DMS79 treated with DMSO at 0.1 percent for 48 hours (cell line): Measurements from ENCODE around the gene ZDHHC20.
A peak's percentile ranks its signal among the peaks of the same experiment; 100 is the strongest.

Source experiments
- DNase-seq: peaks from one replicate; lab custom pipeline; 2025; lab: John Stamatoyannopoulos, UW

The ZDHHC20 gene

DNA sequence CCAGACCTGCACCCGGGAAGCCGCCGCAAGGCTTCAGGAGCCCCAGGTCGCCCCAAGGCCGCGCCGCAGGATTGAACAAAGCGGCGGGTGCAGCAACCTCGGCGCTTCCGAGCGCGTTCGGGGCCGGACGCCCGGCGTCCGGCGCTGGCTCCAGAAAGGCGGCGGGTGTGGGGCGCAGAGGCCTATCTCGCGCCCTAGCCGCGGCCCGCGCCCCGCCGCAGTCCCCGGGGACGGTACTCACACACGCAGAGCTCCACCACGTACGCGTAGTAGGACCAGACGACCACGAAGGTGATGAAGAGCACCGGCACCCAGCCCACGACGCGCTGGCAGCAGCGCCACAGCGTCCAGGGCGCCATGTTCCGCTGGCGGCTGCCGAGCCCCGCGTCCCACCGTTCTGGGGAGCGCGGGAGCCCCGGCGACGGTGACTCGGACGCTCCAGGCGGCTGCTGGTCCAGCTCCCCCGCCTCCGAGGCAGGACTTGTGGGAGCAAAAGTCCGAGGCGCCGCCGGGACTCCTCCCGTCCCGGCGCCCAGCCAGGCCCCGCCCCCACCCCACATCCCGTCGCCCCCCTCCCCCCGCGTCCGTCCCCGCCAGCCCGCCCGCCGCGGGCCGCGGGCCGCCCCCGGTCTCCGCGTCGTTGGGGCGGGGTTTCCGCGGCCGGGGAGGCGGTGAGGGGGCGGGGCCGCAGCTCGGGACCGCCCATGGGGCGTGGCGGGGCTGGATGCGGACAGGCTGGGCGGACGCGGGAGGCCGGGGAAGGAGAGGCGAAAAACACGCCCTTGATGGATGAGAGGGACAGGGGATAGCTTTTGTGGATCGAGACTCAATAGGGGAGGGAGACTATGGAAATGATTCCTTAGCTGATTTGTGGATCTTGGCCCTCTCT lies at the start of gene ZDHHC20:
TSS of gene ZDHHC20 (minus strand) at position 491 of the 889 bp plus-strand sequence. CDS start at position 359, 132 bp downstream.
- DNase-seq = peak; percentile 14

GRCh38 chr13:21504379-21504778 lies 45.3 kb upstream of the ZDHHC20 start:
- DNase-seq = no peak

DNA sequence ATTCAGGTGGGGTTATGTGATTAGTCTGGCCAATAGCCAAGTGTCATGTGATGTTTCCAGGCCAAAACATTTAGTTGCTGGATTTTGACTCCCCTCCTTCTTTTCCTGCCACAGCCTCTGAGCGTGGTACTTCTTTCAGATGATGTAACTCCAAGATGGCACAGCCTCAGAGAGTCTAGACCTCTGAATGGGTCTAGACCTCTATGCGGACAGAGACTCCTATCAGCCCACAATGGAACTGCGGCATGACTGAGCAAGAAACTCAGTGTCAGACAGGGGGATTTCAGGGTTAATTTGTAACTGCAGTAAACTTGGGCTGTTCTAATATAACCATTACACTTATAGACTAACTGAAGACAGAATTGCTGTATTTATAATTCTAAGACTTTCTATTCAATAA lies 42.6 kb upstream of the ZDHHC20 start:
- no peak for DNase-seq

GRCh38 chr13:21486322-21486721 lies 27.2 kb upstream of the ZDHHC20 start:
- no peak for DNase-seq

- DNase-seq = no peak
Observed at GRCh38 chr13:21483748-21484147, 24.6 kb upstream of the ZDHHC20 start.

DNA sequence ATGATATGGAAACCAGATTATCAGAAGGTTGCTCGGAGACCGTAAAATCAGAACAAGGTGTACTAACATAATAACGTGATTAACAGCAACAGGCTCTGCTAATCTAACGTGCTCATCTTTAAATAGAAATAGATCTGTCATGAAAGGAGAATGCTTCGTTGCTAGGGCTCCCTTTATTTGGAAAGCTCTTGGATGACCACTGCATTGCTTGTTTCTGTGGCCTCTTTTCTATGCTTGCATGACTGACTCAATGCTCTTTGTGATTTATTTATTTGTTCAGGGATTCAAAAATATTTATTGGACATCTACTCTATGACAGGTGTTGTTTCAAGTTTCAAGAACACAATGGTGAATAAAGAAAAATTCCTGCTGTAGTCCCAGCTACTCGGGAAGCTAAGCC lies 22.3 kb upstream of the ZDHHC20 start:
- no peak for DNase-seq

- peak; percentile 15 for DNase-seq
Observed at GRCh38 chr13:21478881-21479808, 20.0 kb upstream of the ZDHHC20 start.

DNA sequence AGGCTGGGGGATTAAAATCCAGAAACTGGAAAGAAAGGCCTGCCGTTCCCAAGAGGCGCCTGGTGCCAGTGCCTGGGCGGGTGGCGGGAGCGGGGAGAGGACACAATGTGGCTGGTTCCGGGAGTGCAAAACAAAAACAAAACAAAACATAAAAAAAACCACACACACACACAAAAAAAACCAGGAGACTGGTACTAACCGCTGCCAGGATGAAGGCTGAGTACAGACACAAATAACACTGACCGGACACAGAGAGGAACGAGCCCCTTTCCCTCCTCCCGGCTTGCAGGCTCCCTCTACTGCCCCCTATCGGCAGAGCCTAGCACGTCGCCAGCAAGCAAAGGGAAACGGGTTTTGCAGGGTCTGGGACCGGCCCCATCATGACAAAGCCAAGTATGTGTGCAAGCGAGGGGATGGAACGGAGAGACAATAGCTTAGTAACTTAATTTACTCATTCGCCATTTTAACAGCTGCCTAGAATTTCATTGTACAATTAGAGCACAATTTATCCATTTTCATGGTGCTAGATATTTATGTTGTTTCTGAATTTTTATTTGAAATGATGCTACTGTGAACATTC lies 17.9 kb upstream of the ZDHHC20 start:
- DNase-seq = peak; percentile 26

GRCh38 chr13:21475115-21475514 lies 16.0 kb upstream of the ZDHHC20 start:
- DNase-seq = no peak

- DNase-seq = no peak
Observed at GRCh38 chr13:21470785-21471184, 11.7 kb upstream of the ZDHHC20 start.

DNA sequence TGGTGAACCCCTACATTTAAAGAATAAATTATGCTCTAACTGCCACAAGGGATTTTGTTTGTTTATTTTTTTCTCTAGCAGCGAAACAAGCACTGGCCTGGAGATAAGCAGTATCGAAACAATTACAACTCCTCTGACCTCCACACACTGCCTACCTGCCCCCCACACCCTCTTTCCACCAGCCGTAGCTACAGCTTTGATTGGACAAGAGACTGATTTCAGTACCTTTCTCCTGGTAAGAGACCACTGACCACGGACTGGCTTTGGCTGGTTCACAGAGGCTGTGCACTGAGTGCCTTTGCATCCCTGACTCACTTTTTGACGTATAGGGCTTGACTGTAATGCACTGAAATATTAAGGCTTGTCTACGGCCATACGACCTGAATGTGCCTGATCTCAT lies 7.4 kb upstream of the ZDHHC20 start:
- DNase-seq = no peak

DNA sequence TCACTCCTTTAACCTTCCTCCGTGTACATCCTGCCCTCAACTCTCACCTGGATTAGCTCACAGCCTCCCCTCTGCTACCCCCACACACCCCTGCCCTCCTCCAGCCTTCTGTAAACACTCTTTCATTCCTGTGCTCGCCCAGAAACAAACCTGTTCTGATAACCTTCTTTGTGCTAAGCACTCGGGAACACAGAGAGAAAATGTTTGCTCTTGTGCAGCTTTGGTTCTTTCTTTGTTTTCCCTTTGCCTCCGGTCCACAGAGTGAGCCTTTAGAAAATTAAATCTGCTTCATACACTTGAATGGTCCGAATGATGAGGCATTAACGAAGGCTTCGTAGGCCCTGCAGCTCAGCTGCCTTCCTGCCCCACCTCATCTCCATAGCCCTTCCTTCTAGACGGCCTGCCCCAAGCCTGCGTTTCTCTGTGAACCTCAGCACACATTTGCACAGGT lies 6.6 kb upstream of the ZDHHC20 start:
- no peak for DNase-seq

- no peak for DNase-seq
Observed at GRCh38 chr13:21463424-21463823, 4.3 kb upstream of the ZDHHC20 start.

DNA sequence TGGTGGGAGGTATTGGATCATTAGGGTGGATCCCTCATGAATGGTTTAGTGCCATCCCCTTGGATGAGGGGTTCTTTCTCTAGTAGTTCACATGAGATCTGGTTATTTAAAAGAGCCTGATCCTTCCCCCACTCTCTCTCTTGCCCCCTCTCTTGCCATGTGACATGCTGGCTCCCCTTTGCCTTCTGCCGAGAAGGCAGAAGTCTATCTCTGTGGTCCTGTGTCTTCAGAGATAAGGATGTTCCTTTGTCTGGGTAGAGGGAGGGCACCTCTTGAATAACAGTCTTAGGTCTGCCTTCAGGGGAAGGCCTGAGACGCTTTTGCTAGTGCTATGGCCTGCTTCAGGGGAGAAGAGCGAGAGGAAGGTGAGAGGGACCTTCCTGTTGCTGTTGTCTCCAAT lies 2.0 kb upstream of the ZDHHC20 start:
- no peak for DNase-seq

DNA sequence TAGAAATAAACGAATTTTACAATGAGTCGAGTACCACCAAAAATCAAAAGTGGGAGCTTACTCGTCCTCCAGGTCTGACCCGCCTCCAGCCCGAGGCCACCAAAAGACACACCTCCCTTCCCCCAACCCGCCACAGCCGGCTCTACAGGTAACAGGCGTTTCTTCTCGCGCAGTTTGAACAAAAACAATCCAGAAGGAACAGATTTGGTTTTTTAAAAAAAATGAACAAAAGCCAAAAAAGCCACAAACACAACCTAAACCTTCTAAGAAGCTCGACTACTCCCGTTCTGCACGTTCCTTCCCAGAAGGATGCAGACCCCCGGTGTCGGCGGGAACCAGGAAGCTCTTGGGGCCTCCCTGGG lies 671 bp downstream of the ZDHHC20 start:
- DNase-seq = peak; percentile 41

- no peak for DNase-seq
Observed at GRCh38 chr13:21453387-21454081, 5.6 kb downstream of the ZDHHC20 start.

GRCh38 chr13:21450936-21451335 lies 8.2 kb downstream of the ZDHHC20 start:
- no peak for DNase-seq

DNA sequence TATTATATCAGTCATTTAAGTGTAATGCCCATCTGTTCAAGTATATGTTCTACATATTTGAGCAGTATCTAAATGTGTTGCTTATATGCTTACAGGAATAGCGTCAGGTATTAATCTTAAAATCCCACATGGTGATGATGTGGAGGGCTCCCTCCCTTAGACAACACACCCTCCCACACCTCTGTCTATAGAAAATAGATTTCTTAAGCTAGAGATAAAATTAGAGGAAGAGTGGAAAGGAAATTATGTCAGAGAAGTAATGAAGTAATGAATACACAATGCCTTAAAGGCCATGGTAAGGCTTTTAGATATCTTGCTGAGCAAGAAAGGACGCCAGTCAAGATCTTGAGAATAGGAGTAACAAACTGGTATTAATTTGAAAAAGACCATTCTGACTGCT lies 12.4 kb downstream of the ZDHHC20 start:
- no peak for DNase-seq

DNA sequence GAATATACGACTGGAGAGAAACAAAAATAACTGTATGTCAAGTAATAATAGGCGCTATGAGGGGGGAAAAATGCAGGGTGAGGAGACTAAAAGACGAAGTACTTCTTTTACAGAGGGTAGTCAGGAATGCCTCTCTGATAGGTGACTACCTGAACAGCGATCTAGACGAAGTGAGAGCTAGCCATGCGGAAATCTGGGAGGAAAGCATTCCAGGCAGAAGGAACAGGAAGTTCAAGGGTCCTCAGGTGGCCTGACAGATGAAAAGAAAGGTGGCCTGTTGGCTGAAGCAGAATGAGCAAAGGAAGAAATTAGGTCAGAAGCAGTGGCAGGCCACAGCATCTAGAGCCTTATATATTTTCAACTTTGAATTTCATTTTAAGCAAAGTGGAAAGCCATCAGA lies 13.3 kb downstream of the ZDHHC20 start:
- no peak for DNase-seq

DNA sequence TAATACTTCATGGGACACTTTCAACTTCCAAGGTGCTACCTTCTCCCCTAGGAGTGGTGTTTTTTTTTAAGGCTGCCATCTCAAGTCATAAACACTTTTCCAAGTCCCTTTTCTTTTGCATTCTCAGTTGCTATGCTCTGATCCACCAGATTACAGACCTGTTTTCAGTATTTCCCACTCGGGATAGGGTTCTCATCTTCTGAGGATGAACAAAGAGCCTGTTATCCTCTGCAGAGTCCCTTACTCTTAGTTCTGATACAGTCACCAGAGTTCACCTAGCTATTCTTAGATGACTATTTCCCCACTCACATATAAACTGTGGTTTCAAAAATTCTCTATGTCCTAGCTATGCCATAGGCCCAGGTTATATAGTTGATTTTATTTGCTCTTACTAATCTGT lies 15.9 kb downstream of the ZDHHC20 start:
- DNase-seq = no peak

DNA sequence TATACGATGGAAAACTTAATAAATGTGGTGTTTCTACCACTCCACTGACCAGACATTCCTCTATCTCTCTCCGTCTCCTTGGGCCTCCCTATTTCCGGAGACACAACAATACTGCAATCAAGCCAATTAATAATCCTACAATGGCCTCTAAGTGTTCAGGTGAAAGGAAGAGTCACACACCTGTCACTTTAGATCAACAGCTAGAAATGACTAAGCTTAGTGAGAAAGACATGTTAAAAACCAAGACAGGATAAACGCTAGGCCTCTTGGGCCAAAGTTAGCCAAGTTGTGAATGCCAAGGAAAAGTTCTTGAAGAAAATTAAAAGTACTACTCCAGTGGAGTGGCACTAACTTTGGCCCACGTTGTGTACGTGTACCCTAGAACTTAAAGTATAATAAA lies 22.5 kb downstream of the ZDHHC20 start:
- DNase-seq = no peak

GRCh38 chr13:21435687-21436151 lies 23.4 kb downstream of the ZDHHC20 start:
- DNase-seq = no peak
